Type B pancreatic cell (in vitro differentiated cells): Measurements from ENCODE around the gene GHR. TPM values are rescaled to one million over a fixed set of nuclear protein-coding genes. Genes with fewer than 3 reads are reported as not detected.

Experiments
- DNase-seq: peaks from one replicate; pipeline ENCODE4 v3.0.0; 2021; ENCODE audit warnings: mixed read lengths; ENCODE audit not compliant: unreplicated experiment; ENCODE audit errors: extremely low spot score
- H3K27ac Mint-ChIP-seq: 2 replicates; pipeline ENCODE4 v1.8.0; 2021; ENCODE audit warnings: mild to moderate bottlenecking, mixed read lengths
- H3K27me3 Mint-ChIP-seq: 2 replicates; pipeline ENCODE4 v1.8.0; 2021; ENCODE audit warnings: mixed read lengths
- H3K36me3 Mint-ChIP-seq: 2 replicates; pipeline ENCODE4 v1.8.0; 2021; ENCODE audit warnings: mixed read lengths
- H3K4me1 Mint-ChIP-seq: one replicate; pipeline ENCODE4 v1.8.0; 2021; ENCODE audit warnings: mixed read lengths; ENCODE audit not compliant: unreplicated experiment
- H3K4me3 Mint-ChIP-seq: 2 replicates; pipeline ENCODE4 v1.8.0; 2021; ENCODE audit warnings: mild to moderate bottlenecking, mixed read lengths
- H3K9me3 Mint-ChIP-seq: 2 replicates; pipeline ENCODE4 v1.8.0; 2021; ENCODE audit warnings: mixed read lengths
- CTCF ChIP-seq: fragments of 200-600 bp; sonication (generic); conservative IDR thresholded peaks from 2 replicates; pipeline ENCODE4 v1.5.0; 2021; ENCODE audit warnings: antibody characterized with exemption, mild to moderate bottlenecking
- total RNA-seq: library from RNA; stranded (reverse); gene quantifications from 2 replicates; pipeline ENCODE4 v1.2.1, GENCODE V29; 2021; ENCODE audit warnings: low replicate concordance

The GHR gene
- total RNA-seq, 1 donor from 2014 or later: 2.6 TPM

- Mint-ChIP-seq H3K9me3 (no peaks in the 10 kb centered on the region), H3K36me3 (no peaks in the 10 kb centered on the region), H3K4me3 (no peak overlapping the region), H3K4me1 (no peaks in the 10 kb centered on the region), H3K27me3 (no peaks in the 10 kb centered on the region), H3K27ac (no peak overlapping the region)
- TF ChIP-seq CTCF: no peak
- no peak for DNase-seq
Measured at GRCh38 chr5:42689391-42689790, 266.2 kb downstream of the GHR start.

GRCh38 chr5:42691413-42691937, 268.2 kb downstream of the GHR start:
- Mint-ChIP-seq H3K4me3 (no peak overlapping the region), H3K27ac (no peak overlapping the region)

GRCh38 chr5:42701351-42702059, 278.3 kb downstream of the GHR start:
- DNase-seq: no peak
- H3K4me3 Mint-ChIP-seq: no peak overlapping the region
- H3K27me3 Mint-ChIP-seq: no peaks in the 10 kb centered on the region
- no peaks in the 10 kb centered on the region for H3K9me3 Mint-ChIP-seq
- H3K4me1 Mint-ChIP-seq: no peaks in the 10 kb centered on the region
- H3K27ac Mint-ChIP-seq: no peak overlapping the region
- TF ChIP-seq CTCF: no peak
- H3K36me3 Mint-ChIP-seq: no peaks in the 10 kb centered on the region

More at GRCh38 chr5:42691413-42691937, 268.2 kb downstream of the GHR start:
- no peak for DNase-seq
- Mint-ChIP-seq H3K36me3 (no peaks in the 10 kb centered on the region), H3K9me3 (no peaks in the 10 kb centered on the region), H3K4me1 (no peaks in the 10 kb centered on the region), H3K27me3 (no peaks in the 10 kb centered on the region)
- TF ChIP-seq CTCF: no peak

- H3K4me3 Mint-ChIP-seq: no peak overlapping the region
Measured at GRCh38 chr5:42703238-42703637, 280.0 kb downstream of the GHR start.

GRCh38 chr5:42715785-42716184, 292.5 kb downstream of the GHR start:
- Mint-ChIP-seq H3K36me3 (no peaks in the 10 kb centered on the region), H3K27ac (no peak overlapping the region), H3K4me1 (no peaks in the 10 kb centered on the region), H3K9me3 (no peaks in the 10 kb centered on the region), H3K4me3 (no peak overlapping the region), H3K27me3 (no peaks in the 10 kb centered on the region)
- DNase-seq: no peak
- TF ChIP-seq CTCF: no peak

More at GRCh38 chr5:42703238-42703637, 280.0 kb downstream of the GHR start:
- Mint-ChIP-seq H3K27me3 (no peaks in the 10 kb centered on the region), H3K9me3 (no peaks in the 10 kb centered on the region), H3K27ac (no peak overlapping the region), H3K4me1 (no peaks in the 10 kb centered on the region), H3K36me3 (no peaks in the 10 kb centered on the region)
- DNase-seq: no peak
- TF ChIP-seq CTCF: no peak
